AG09319 (cell line): ENCODE data around the gene CELF6.
A peak's percentile ranks its signal among the peaks of the same experiment; 100 is the strongest.

Source experiments
- DNase-seq: peaks from one replicate; pipeline ENCODE4 v3.0.0-alpha.2; 2010; ENCODE audit warnings: low read depth; ENCODE audit errors: extremely low read depth
- CTCF ChIP-seq: IDR thresholded peaks from 2 replicates; pipeline ENCODE4 v1.5.1; 2011; ENCODE audit warnings: low read depth, mild to moderate bottlenecking, inconsistent platforms, low read length, moderate library complexity

The CELF6 gene

DNA sequence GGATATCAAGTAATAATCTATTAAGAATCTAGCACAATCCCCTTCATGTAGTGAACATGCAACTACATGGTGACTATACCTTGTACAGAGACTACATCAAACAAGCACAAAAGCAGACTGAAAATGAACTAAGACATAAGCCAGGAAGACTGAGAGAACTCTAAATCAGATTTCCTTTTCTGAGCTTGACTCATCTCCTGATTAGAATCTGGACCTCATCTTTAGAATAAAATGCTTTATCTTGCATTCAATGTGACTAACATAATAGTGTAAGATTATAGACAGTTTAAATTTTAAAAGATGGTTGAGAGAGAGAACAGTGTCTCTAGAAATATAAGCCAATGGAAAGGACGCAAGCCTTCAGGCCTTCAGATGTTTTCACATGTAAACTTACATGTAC, 71.4 kb downstream of the CELF6 start:
- no peak for DNase-seq
- no peak for TF ChIP-seq CTCF

GRCh38 chr15:72242775-72243370, 77.1 kb downstream of the CELF6 start:
- no peak for TF ChIP-seq CTCF
- DNase-seq = no peak

GRCh38 chr15:72239652-72240051, 80.3 kb downstream of the CELF6 start:
- TF ChIP-seq CTCF = no peak
- no peak for DNase-seq

DNA sequence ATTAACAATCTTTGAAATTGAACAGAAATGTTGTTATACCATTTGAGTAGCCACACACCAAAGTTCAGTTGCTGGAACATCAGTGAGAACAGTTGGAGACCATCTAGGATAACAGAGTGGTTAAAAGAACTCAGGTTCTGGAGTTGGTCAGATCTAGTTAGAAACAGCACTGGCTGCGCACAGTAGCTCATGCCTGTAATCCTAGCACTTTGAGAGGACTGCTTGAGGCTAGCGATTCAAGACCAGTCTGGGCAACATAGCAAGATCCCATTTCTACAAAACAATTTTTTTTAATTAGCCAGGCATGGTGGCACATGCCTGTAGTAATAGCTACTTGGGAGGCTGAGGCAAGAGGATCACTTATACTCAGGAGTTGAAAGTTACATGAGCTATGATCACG, 81.4 kb downstream of the CELF6 start:
- TF ChIP-seq CTCF = no peak
- no peak for DNase-seq

DNA sequence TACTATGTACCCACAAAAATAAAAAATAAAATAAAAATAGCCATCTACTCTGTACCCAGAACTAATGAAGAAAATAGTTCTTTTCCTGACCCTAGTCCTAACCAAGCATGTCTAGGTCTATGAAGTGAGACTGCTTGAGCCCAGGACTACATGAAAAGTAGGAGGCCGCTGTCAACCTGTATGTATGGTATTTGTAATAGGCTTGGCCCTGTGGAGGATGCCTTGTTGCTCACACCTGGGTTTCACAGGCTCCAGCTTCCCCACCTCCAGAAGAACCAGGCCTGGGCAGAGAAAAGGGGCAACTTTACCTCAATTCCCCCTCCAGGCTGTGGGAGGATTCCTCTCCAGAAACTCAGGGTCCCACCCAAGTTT, 82.1 kb downstream of the CELF6 start:
- no peak for DNase-seq
- TF ChIP-seq CTCF = no peak

DNA sequence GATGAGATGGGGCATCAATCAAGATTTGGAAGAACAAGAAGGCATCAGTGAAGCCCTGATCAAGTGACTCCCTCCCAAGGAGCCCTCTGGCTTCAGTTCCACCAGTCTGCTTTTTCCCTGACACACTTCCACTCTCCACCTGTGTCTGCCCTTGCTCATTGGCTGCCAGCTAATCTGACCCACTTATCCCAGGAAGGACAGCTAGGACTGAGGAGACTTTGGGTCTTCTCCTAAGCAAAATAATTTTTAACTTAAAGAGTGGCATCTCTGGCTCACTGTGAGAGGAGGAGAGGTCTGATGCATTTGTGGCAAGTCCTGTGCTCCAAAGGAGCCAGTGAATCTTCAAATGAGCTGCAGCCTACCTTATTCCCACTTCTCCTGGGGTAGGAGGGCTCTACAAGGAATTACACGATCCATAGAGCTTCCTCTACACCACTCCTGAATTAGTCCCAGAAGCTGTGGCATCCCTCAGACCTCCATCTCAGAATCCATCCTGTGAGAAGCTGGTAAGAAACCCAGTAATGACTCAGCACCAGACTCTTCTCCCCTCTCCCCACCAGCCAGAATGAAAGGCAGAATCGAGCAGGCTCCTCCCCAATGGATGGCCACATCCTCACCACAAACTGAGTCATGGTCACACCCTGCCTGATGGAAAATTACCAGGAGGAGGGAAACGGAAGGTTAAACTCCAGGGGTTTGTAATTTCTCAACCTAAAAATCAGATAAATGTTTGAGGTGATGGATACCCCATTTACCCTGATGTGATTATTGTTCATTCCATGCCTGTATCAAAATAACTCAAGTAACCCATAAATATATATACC, 82.7 kb downstream of the CELF6 start:
- DNase-seq = peak; percentile 92
- TF ChIP-seq CTCF = no peak

DNA sequence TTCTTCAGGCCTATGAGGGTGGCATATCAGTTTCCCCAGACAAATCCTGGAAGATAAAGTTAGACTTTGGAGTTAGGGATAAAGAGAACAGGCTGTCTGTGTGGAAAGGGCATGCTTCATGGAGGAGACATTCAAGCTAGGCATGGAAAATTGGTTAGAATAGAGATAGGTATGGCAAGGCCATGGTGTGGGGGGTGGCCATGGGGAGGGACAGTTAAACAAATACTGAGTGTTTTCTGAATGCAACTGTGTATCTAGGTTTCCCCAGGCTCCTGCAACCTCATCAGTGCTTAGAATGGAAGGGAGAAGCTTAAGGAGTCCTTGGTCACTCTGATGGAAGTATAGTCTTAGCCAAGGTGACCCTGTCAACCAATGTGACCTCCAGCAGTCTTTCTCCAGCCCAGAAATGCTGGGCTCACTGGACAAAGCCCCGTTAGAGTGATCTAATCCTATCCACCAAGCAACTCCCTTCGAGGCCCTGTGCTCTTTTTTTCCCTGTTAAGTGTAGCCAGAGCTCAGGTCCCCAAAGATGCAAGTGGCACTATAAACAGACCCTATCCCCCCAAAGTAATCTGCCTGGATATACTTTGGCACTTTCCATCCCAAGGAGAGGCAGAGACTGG, 83.5 kb downstream of the CELF6 start:
- DNase-seq = no peak
- TF ChIP-seq CTCF = no peak
